IPS-18a (cell line): ENCODE results near the gene CCR5AS.
"Not testable (repeated sequence)": the region's sequence is repeated elsewhere in the genome, so short reads cannot be mapped to it uniquely, and the experiment has no call there.

Experiments
- H3K27ac ChIP-seq: one replicate; pipeline ENCODE4 v1.5.1; 2013; ENCODE audit warnings: low read length
- H3K27me3 ChIP-seq: one replicate; pipeline ENCODE4 v1.6.1; 2013; ENCODE audit warnings: mild to moderate bottlenecking, low read length; ENCODE audit not compliant: control insufficient read depth, insufficient read depth
- H3K36me3 ChIP-seq: one replicate; pipeline ENCODE4 v1.6.1; 2013; ENCODE audit warnings: low read depth, low read length; ENCODE audit not compliant: control insufficient read depth
- H3K4me1 ChIP-seq: one replicate; pipeline ENCODE4 v1.6.1; 2013; ENCODE audit warnings: low read depth, low read length; ENCODE audit not compliant: control insufficient read depth
- H3K4me3 ChIP-seq: one replicate; pipeline ENCODE4 v1.5.1; 2013; ENCODE audit warnings: low read length
- H3K9ac ChIP-seq: one replicate; pipeline ENCODE4 v1.6.1; 2013; ENCODE audit warnings: mild to moderate bottlenecking, low read length, moderate library complexity
- H3K9me3 ChIP-seq: one replicate; pipeline ENCODE4 v1.6.1; 2013; ENCODE audit warnings: low read depth, low read length; ENCODE audit not compliant: control insufficient read depth

The CCR5AS gene

GRCh38 chr3:46442576-46443530, 36.0 kb upstream of the CCR5AS start:
- no peak overlapping the region for H3K27ac ChIP-seq
- H3K4me3 ChIP-seq, result no peak overlapping the region
- H3K9me3 ChIP-seq, result no peaks in the 10 kb centered on the region
- no peaks in the 10 kb centered on the region for H3K4me1 ChIP-seq
- H3K36me3 ChIP-seq, result no peaks in the 10 kb centered on the region
- no peak overlapping the region for H3K9ac ChIP-seq
- H3K27me3 ChIP-seq, result no peaks in the 10 kb centered on the region

GRCh38 chr3:46440531-46441294, 33.8 kb upstream of the CCR5AS start:
- H3K27ac ChIP-seq, result no peak overlapping the region
- H3K36me3 ChIP-seq, result no peaks in the 10 kb centered on the region
- H3K27me3 ChIP-seq, result no peaks in the 10 kb centered on the region
- no peak overlapping the region for H3K9ac ChIP-seq
- no peaks in the 10 kb centered on the region for H3K9me3 ChIP-seq
- no peak overlapping the region for H3K4me3 ChIP-seq
- no peaks in the 10 kb centered on the region for H3K4me1 ChIP-seq

DNA sequence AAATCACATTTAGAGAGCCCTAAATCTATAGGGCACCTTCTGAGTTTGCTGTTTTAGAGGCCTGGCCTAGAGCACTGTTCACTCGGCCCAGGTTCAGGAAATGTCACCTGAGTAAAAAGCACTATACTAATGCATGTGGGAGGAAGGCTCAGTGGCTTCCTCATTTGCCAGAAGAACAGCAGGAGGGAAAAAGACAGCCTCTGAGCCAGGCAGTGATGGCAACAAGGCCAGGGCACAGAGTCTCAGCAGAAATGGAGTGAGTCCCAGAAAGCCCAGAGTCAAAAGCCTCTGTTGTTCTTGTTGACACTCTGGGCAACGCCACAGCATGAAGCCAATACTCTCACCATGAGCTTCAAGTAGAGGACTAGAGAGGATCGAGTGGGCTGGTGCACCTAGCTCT, 32.0 kb upstream of the CCR5AS start:
- Histone ChIP-seq H3K27ac (no peak overlapping the region), H3K4me3 (no peak overlapping the region), H3K9ac (no peak overlapping the region), H3K9me3 (no peaks in the 10 kb centered on the region), H3K36me3 (no peaks in the 10 kb centered on the region), H3K4me1 (no peaks in the 10 kb centered on the region), H3K27me3 (no peaks in the 10 kb centered on the region)

DNA sequence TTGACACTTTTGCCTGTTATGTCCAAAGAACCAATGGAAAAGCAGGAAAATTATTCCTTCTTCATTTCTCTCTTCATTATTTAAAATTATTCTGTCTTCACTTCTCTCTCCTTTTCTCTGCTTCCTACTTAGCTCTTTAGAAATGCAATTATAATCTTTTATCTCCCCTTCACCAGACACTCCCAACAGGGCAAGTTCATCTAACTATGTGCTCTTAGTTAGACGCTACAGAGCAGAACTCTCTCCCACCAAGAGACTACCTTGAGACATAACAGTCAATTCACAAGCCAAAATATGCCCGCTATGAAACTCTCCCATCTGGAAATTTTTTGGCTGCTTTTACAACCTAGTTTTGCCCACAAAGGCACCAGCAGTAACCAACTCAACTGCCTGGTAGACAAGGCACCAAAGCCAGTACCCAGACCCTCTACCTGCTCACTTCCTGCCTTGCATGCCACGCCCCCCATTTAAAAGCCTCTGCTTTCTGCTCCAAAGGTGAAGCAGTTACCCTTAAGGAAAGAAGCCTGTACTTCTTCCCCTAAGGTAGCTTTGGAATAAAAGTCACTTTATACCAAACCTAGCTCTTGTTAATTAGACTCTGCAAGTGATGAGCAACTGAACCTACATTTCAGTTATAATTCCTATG, 28.3 kb upstream of the CCR5AS start:
- Histone ChIP-seq H3K9ac (no peak overlapping the region), H3K4me3 (no peak overlapping the region), H3K4me1 (no peaks in the 10 kb centered on the region), H3K27me3 (no peaks in the 10 kb centered on the region), H3K9me3 (peaks cover 3% of the 10 kb centered on the region), H3K36me3 (no peaks in the 10 kb centered on the region), H3K27ac (no peak overlapping the region)

DNA sequence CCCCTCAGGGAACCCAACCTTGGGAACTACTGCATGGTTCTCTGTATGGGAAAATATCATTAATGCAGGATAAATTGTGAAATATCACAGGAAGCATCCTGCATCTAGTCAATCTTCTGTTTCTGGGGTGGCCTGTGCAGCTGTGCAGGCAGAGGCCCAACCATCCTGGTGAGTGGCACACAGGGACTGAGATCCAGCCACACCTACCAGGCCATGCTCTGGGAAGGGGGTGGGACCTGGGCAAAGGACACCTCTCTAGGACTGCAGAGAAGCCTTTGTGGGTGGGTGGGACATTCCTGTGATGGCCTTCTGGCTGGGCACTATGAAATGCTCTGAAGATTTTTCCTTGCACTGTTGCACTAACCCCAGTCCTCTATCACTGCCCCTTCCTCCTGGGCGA, 27.0 kb upstream of the CCR5AS start:
- Histone ChIP-seq H3K27me3 (no peaks in the 10 kb centered on the region), H3K9me3 (peaks cover 3% of the 10 kb centered on the region), H3K9ac (no peak overlapping the region), H3K27ac (no peak overlapping the region), H3K4me3 (no peak overlapping the region), H3K36me3 (no peaks in the 10 kb centered on the region), H3K4me1 (no peaks in the 10 kb centered on the region)

GRCh38 chr3:46433118-46433517, 26.3 kb upstream of the CCR5AS start:
- H3K9me3 ChIP-seq, H3K4me3 ChIP-seq, H3K36me3 ChIP-seq, H3K4me1 ChIP-seq, H3K9ac ChIP-seq, H3K27ac ChIP-seq, H3K27me3 ChIP-seq: not testable (repeated sequence)

- H3K9me3 ChIP-seq, H3K27ac ChIP-seq: not testable (repeated sequence)
These were observed 25.0 kb upstream of the CCR5AS start for GRCh38 chr3:46431905-46432304.

DNA sequence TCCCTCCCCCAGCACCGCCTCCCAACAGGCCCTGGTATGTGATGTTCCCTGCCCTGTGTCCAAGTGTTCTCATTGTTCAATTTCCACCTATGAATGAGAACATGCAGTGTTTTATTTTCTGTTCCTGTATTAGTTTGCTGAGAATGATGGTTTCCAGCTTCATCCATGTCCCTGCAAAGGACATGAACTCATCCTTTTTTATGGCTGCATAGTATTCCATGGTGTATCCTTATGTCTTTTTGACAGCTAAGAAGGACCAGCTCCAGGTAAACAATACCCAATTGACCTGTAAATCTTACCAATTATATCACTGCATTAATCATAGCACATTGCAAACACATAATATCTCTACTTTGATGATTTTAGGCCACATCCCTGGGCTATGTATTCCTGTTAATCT, 24.0 kb upstream of the CCR5AS start:
- H3K9me3 ChIP-seq, H3K27me3 ChIP-seq, H3K27ac ChIP-seq, H3K9ac ChIP-seq, H3K36me3 ChIP-seq, H3K4me1 ChIP-seq, H3K4me3 ChIP-seq: not testable (repeated sequence)

More at GRCh38 chr3:46431905-46432304, 25.0 kb upstream of the CCR5AS start:
- not testable (repeated sequence) for H3K27me3 ChIP-seq, H3K36me3 ChIP-seq, H3K9ac ChIP-seq, H3K4me3 ChIP-seq, H3K4me1 ChIP-seq

- Histone ChIP-seq H3K4me3 (no peak overlapping the region), H3K36me3 (no peaks in the 10 kb centered on the region), H3K4me1 (no peaks in the 10 kb centered on the region), H3K27me3 (no peaks in the 10 kb centered on the region), H3K9me3 (peaks cover 3% of the 10 kb centered on the region), H3K27ac (no peak overlapping the region), H3K9ac (no peak overlapping the region)
These were observed 22.8 kb upstream of the CCR5AS start for GRCh38 chr3:46429671-46430070.

- no peak overlapping the region for H3K27ac ChIP-seq
- no peak overlapping the region for H3K4me3 ChIP-seq
- H3K27me3 ChIP-seq, result no peaks in the 10 kb centered on the region
- H3K9ac ChIP-seq, result no peak overlapping the region
- no peaks in the 10 kb centered on the region for H3K4me1 ChIP-seq
- H3K36me3 ChIP-seq, result no peaks in the 10 kb centered on the region
- peaks cover 3% of the 10 kb centered on the region for H3K9me3 ChIP-seq
These were observed 22.4 kb upstream of the CCR5AS start for GRCh38 chr3:46429250-46429649.

GRCh38 chr3:46427916-46428833, 21.3 kb upstream of the CCR5AS start:
- Histone ChIP-seq H3K9ac (no peak overlapping the region), H3K4me3 (no peak overlapping the region), H3K36me3 (no peaks in the 10 kb centered on the region), H3K27me3 (no peaks in the 10 kb centered on the region), H3K4me1 (no peaks in the 10 kb centered on the region), H3K27ac (no peak overlapping the region), H3K9me3 (peaks cover 3% of the 10 kb centered on the region)
